Endothelial cell of umbilical vein (primary cell): ENCODE results near the gene KYAT1. TPM values are rescaled to one million over a fixed set of nuclear protein-coding genes. Genes with fewer than 3 reads are reported as not detected.

Experiments used
- BruUV-seq: library from RNA; stranded (reverse); fragments of 400-500 nt; replicated peaks from 2 replicates; lab custom pipeline; 2021; lab: Mats Ljungman, UMichigan
- CTCF ChIA-PET: fragments of 300-600, 350-600 bp; sonication (Branson Sonifier 250); formaldehyde crosslinking; loops from one replicate; lab custom pipeline; 2021; ENCODE audit warnings: antibody characterized with exemption, inconsistent platforms; lab: Charles Lee
- POLR2A ChIA-PET: fragments of 300-600, 350-600 bp; sonication (Branson Sonifier 250); formaldehyde crosslinking; loops from one replicate; lab custom pipeline; 2021; ENCODE audit warnings: antibody characterized with exemption, inconsistent platforms; lab: Charles Lee
- DNase-seq: peaks from one replicate; pipeline ENCODE4 v3.0.0-alpha.2; 2011; ENCODE audit warnings: low read depth, low spot score
- FAIRE-seq: peaks from 2 replicates; lab custom pipeline; 2011; peaks lifted over from hg19 to GRCh38; lab: Jason Lieb, UNC
- H2AFZ ChIP-seq: 2 replicates; pipeline ENCODE4 v1.6.0; 2012; ENCODE audit warnings: low read depth, low read length, control low read depth, inconsistent platforms
- H3K27ac ChIP-seq: 2 replicates; pipeline ENCODE4 v1.5.1; 2011; ENCODE audit warnings: low read depth, mild to moderate bottlenecking, control low read depth, low read length, moderate library complexity; ENCODE audit not compliant: insufficient read depth
- H3K27me3 ChIP-seq, 2 experiments: 2 replicates each; pipeline versions ENCODE4 v1.6.0 to v1.6.1; 2011; ENCODE audit warnings: low read length in 2 of 2, mixed read lengths in 1 of 2; ENCODE audit not compliant: control insufficient read depth in 2 of 2, insufficient read depth in 2 of 2
- H3K36me3 ChIP-seq, 2 experiments: 2 replicates in 1 of 2; 3 replicates in 1 of 2; pipeline ENCODE4 v1.5.1; 2011; ENCODE audit warnings: low read length in 2 of 2, mild to moderate bottlenecking in 1 of 2, moderate library complexity in 1 of 2; ENCODE audit not compliant: control insufficient read depth in 2 of 2, insufficient read depth in 2 of 2; ENCODE audit errors: extremely low read depth in 1 of 2
- H3K4me1 ChIP-seq: 3 replicates; pipeline ENCODE4 v1.5.1; 2011; ENCODE audit warnings: mild to moderate bottlenecking, low read length; ENCODE audit not compliant: control insufficient read depth, insufficient read depth; ENCODE audit errors: extremely low read depth
- H3K4me2 ChIP-seq: 2 replicates; pipeline ENCODE4 v1.6.1; 2011; ENCODE audit warnings: low read length, control low read depth, mixed read lengths; ENCODE audit not compliant: insufficient read depth
- H3K4me3 ChIP-seq, 3 experiments: fragments of 200-600 bp in 1 of 3; sonication (generic), shearing (Covaris generic) in 1 of 3; replicated peaks in 1 of 3; 2 replicates each; pipeline ENCODE4 v1.5.1; 2011 to 2016; ENCODE audit warnings: control low read depth in 3 of 3, low read length in 3 of 3, mild to moderate bottlenecking in 2 of 3, inconsistent platforms in 1 of 3, low read depth in 1 of 3, moderate library complexity in 1 of 3; ENCODE audit not compliant: insufficient read depth in 1 of 3
- H3K79me2 ChIP-seq: 2 replicates; pipeline ENCODE4 v1.6.0; 2012; ENCODE audit warnings: low read length, inconsistent platforms; ENCODE audit not compliant: control insufficient read depth, insufficient read depth
- H3K9ac ChIP-seq: replicated peaks from 2 replicates; pipeline ENCODE3; 2011; ENCODE audit warnings: low read length, control low read depth; ENCODE audit not compliant: insufficient read depth; ENCODE audit errors: extremely low read depth
- H3K9me1 ChIP-seq: replicated peaks from 3 replicates; pipeline ENCODE4 v1.6.0; 2011; ENCODE audit warnings: mild to moderate bottlenecking, low read length; ENCODE audit not compliant: control insufficient read depth, insufficient read depth; ENCODE audit errors: extremely low read depth
- H3K9me3 ChIP-seq: replicated peaks from 2 replicates; pipeline ENCODE4 v1.5.1; 2012; ENCODE audit warnings: low read length, inconsistent platforms; ENCODE audit not compliant: control insufficient read depth, insufficient read depth
- H4K20me1 ChIP-seq: replicated peaks from 2 replicates; pipeline ENCODE3; 2011; ENCODE audit warnings: mild to moderate bottlenecking, low read length; ENCODE audit not compliant: control insufficient read depth, insufficient read depth; ENCODE audit errors: extremely low read depth
- EZH2 ChIP-seq: IDR thresholded peaks from 2 replicates; pipeline ENCODE4 v1.6.1; 2012; ENCODE audit warnings: borderline replicate concordance, low read depth, mild to moderate bottlenecking, moderate library complexity, low read length, inconsistent platforms; ENCODE audit not compliant: severe bottlenecking
- FOS ChIP-seq: IDR thresholded peaks from 2 replicates; pipeline ENCODE4 v1.6.1; 2011; ENCODE audit warnings: mild to moderate bottlenecking, low read length, moderate library complexity, borderline replicate concordance; ENCODE audit not compliant: insufficient read depth
- GATA2 ChIP-seq: IDR thresholded peaks from 2 replicates; pipeline ENCODE4 v1.7.0; 2011; ENCODE audit warnings: low read depth, mild to moderate bottlenecking, moderate library complexity, mixed read lengths, low read length; ENCODE audit not compliant: insufficient read length, insufficient read depth
- MAX ChIP-seq: IDR thresholded peaks from 2 replicates; pipeline ENCODE4 v1.6.1; 2011; ENCODE audit not compliant: insufficient read depth, insufficient read length
- MYC ChIP-seq: IDR thresholded peaks from one replicate; pipeline ENCODE4 v1.6.1; 2011; ENCODE audit warnings: mild to moderate bottlenecking, low read depth, low read length
- POLR2A ChIP-seq: IDR thresholded peaks from 2 replicates; pipeline ENCODE4 v1.6.1; 2012; ENCODE audit warnings: low read depth, mild to moderate bottlenecking, control low read depth, low read length
- dilution Hi-C: fragments of 300-500 bp; cut with MboI; formaldehyde crosslinking; loops from one replicate; pipeline ENCODE4 v1.15.0; 2019; ENCODE audit warnings: low sequenced_read_pairs; ENCODE audit not compliant: extremely low pct_ligation_motif_present
- intact Hi-C: fragments of 100-400 bp; cut with micrococcal nuclease; formaldehyde crosslinking; loops from one replicate; pipeline ENCODE4 v1.10.0; 2022
- polyA plus RNA-seq, 4 experiments: library from polyadenylated mRNA; depleted of rRNA in 3 of 4; stranded (reverse) in 3 of 4; unstranded in 1 of 4; fragments of >200 nt; gene quantifications; 2 replicates each; pipeline versions ENCODE4 v1.2.1 to v1.2.3, GENCODE V29; 2011 to 2012; ENCODE audit warnings: missing spikeins in 1 of 4
- total RNA-seq: library from RNA; stranded (reverse); gene quantifications from 2 replicates; pipeline ENCODE4 v1.2.3, GENCODE V29; 2021
- TF ChIP-seq, protein P1 (sequence below), 2 donors: IDR thresholded peaks; 1 replicate in 1 of 2; 2 replicates in 1 of 2; pipeline ENCODE4 v1.5.1; 2011; ENCODE audit warnings: low read length in 2 of 2, mild to moderate bottlenecking in 2 of 2, moderate library complexity in 2 of 2, control low read depth in 1 of 2, inconsistent platforms in 1 of 2, low read depth in 1 of 2; ENCODE audit not compliant: insufficient read depth in 1 of 2; ENCODE audit errors: extremely low read depth in 1 of 2

Gene KYAT1
- total and polyA plus RNA-seq, 2 donors (not counting 3 experiments of a cell fraction or from before 2014, with no cell fraction given) = 7.2 to 9.6 TPM

- peaks cover 2% of the 10 kb centered on the region for H3K79me2 ChIP-seq
- BruUV-seq = no TSS peak
- no peak overlapping the region for H2AFZ ChIP-seq
- H3K36me3 ChIP-seq = peaks cover 5 to 53% of the 10 kb centered on the region in 2 experiments
- no peaks in the 10 kb centered on the region for H3K27me3 ChIP-seq
- H3K4me2 ChIP-seq = no peak overlapping the region
- no peaks in the 10 kb centered on the region for H3K9me1 ChIP-seq
- no peaks in the 10 kb centered on the region for H3K9me3 ChIP-seq
- H3K9ac ChIP-seq = no peak overlapping the region
- intact Hi-C loops (no loop called here), dilution Hi-C loops (no loop called here)
- FAIRE-seq = no peak
- no peak overlapping the region for H3K27ac ChIP-seq
- no peak overlapping the region for H3K4me3 ChIP-seq
- ChIA-PET CTCF (no interaction called here), POLR2A (no interaction called here)
- no peak for DNase-seq
- TF ChIP-seq GATA2 = no peak
- no peak for TF ChIP-seq MAX
- no peak for TF ChIP-seq FOS
- no peak for TF ChIP-seq EZH2
- TF ChIP-seq MYC = no peak
- TF ChIP-seq, protein P1, sequence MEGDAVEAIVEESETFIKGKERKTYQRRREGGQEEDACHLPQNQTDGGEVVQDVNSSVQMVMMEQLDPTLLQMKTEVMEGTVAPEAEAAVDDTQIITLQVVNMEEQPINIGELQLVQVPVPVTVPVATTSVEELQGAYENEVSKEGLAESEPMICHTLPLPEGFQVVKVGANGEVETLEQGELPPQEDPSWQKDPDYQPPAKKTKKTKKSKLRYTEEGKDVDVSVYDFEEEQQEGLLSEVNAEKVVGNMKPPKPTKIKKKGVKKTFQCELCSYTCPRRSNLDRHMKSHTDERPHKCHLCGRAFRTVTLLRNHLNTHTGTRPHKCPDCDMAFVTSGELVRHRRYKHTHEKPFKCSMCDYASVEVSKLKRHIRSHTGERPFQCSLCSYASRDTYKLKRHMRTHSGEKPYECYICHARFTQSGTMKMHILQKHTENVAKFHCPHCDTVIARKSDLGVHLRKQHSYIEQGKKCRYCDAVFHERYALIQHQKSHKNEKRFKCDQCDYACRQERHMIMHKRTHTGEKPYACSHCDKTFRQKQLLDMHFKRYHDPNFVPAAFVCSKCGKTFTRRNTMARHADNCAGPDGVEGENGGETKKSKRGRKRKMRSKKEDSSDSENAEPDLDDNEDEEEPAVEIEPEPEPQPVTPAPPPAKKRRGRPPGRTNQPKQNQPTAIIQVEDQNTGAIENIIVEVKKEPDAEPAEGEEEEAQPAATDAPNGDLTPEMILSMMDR (IDR thresholded peaks at IDR 0.05; ENCODE audit: extremely low read depth in 1 of 2, insufficient read depth in 1 of 2, low read depth in 1 of 2, low read length in 2 of 2) = no peak
- no peak for TF ChIP-seq POLR2A
- H3K4me1 ChIP-seq = peaks cover 7% of the 10 kb centered on the region
- no peaks in the 10 kb centered on the region for H4K20me1 ChIP-seq
Observed at GRCh38 chr9:128823362-128823902, 58.3 kb downstream of the KYAT1 start.
